MM.1S (cell line): Measurements from ENCODE around the gene PDS5B.

Source experiments
- DNase-seq: peaks from one replicate; pipeline ENCODE4 v3.0.0-alpha.2; 2015
- H2AFZ ChIP-seq: fragments of 300-600 bp; sonication (generic); 2 replicates; pipeline ENCODE4 v1.6.0; 2016; ENCODE audit warnings: antibody characterized with exemption, low read length
- H3F3A ChIP-seq: fragments of 300-600 bp; sonication (generic); 2 replicates; pipeline ENCODE4 v1.6.1; 2016; ENCODE audit warnings: mild to moderate bottlenecking, antibody characterized with exemption, low read length, moderate library complexity, mixed read lengths; ENCODE audit not compliant: insufficient read depth
- H3K27ac ChIP-seq: fragments of 300-600 bp; sonication (generic); 2 replicates; pipeline ENCODE4 v1.5.1; 2016; ENCODE audit warnings: mild to moderate bottlenecking, low read length
- H3K27me3 ChIP-seq: fragments of 300-600 bp; sonication (generic); replicated peaks from 2 replicates; pipeline ENCODE4 v1.6.0; 2016; ENCODE audit warnings: low read length; ENCODE audit not compliant: insufficient read depth
- H3K36me3 ChIP-seq: fragments of 300-600 bp; sonication (generic); replicated peaks from 2 replicates; pipeline ENCODE4 v1.6.1; 2016; ENCODE audit warnings: mild to moderate bottlenecking, low read length, mixed read lengths; ENCODE audit not compliant: insufficient read depth
- H3K4me1 ChIP-seq: fragments of 300-600 bp; sonication (generic); 2 replicates; pipeline ENCODE4 v1.6.1; 2016; ENCODE audit warnings: low read length, mixed read lengths
- H3K4me2 ChIP-seq: fragments of 300-600 bp; sonication (generic); 2 replicates; pipeline ENCODE4 v1.6.0; 2016; ENCODE audit warnings: low read depth, low read length
- H3K4me3 ChIP-seq: fragments of 300-600 bp; sonication (generic); 2 replicates; pipeline ENCODE4 v1.5.1; 2016; ENCODE audit warnings: low read length, mixed read lengths
- H3K79me2 ChIP-seq: fragments of 300-600 bp; sonication (generic); 2 replicates; pipeline ENCODE4 v1.6.1; 2016; ENCODE audit warnings: mixed run types, low read length, mixed read lengths
- H3K9ac ChIP-seq: fragments of 300-600 bp; sonication (generic); 2 replicates; pipeline ENCODE4 v1.6.1; 2016; ENCODE audit warnings: low read length, mixed read lengths
- H3K9me2 ChIP-seq: fragments of 300-600 bp; sonication (generic); replicated peaks from 2 replicates; pipeline ENCODE4 v1.6.1; 2016; ENCODE audit warnings: mild to moderate bottlenecking, low read length, mixed read lengths; ENCODE audit not compliant: insufficient read depth
- H3K9me3 ChIP-seq: fragments of 300-600 bp; sonication (generic); replicated peaks from 2 replicates; pipeline ENCODE4 v1.6.1; 2016; ENCODE audit warnings: mild to moderate bottlenecking, low read length, mixed read lengths; ENCODE audit not compliant: insufficient read depth
- H4K20me1 ChIP-seq: fragments of 300-600 bp; sonication (generic); 2 replicates; pipeline ENCODE4 v1.6.1; 2016; ENCODE audit warnings: mild to moderate bottlenecking, low read length, moderate library complexity, mixed read lengths; ENCODE audit not compliant: insufficient read depth
- CTCF ChIP-seq: fragments of 300-600 bp; sonication (generic); IDR thresholded peaks from 2 replicates; pipeline ENCODE4 v1.5.1; 2016; ENCODE audit warnings: antibody characterized with exemption, low read length, mixed read lengths
- EZH2 ChIP-seq: fragments of 300-600 bp; sonication (generic); optimal IDR thresholded peaks from 2 replicates; pipeline ENCODE3; 2017; ENCODE audit warnings: low read depth, mild to moderate bottlenecking, antibody characterized with exemption, low read length, mixed read lengths
- EZH2phosphoT487 ChIP-seq: fragments of 300-600 bp; sonication (generic); IDR thresholded peaks from 2 replicates; pipeline ENCODE4 v1.6.1; 2018; ENCODE audit warnings: antibody characterized with exemption, low read length

The PDS5B gene

GRCh38 chr13:32737679-32738078 lies 151.4 kb downstream of the PDS5B start:
- H2AFZ ChIP-seq = no peak overlapping the region

GRCh38 chr13:32745509-32745908 lies 159.3 kb downstream of the PDS5B start:
- Histone ChIP-seq H3K4me3 (no peak overlapping the region), H4K20me1 (no peaks in the 10 kb centered on the region), H3K4me2 (no peak overlapping the region), H3K79me2 (no peaks in the 10 kb centered on the region), H3K4me1 (no peaks in the 10 kb centered on the region), H3K27ac (no peak overlapping the region), H3K9me3 (no peaks in the 10 kb centered on the region), H3K27me3 (no peaks in the 10 kb centered on the region), H3K36me3 (no peaks in the 10 kb centered on the region), H3K9me2 (no peaks in the 10 kb centered on the region), H3F3A (no peaks in the 10 kb centered on the region), H2AFZ (no peak overlapping the region), H3K9ac (no peak overlapping the region)
- no peak for DNase-seq
- no peak for TF ChIP-seq CTCF
- no peak for TF ChIP-seq EZH2phosphoT487
- TF ChIP-seq EZH2 = no peak

More at GRCh38 chr13:32737679-32738078, 151.4 kb downstream of the PDS5B start:
- Histone ChIP-seq H3K4me2 (peak overlapping the region; percentile 51; the same call in 1 of the 2 replicates), H3K79me2 (no peaks in the 10 kb centered on the region), H3K36me3 (no peaks in the 10 kb centered on the region), H4K20me1 (no peaks in the 10 kb centered on the region), H3F3A (0 out of 2 replicates have a peak, but pooled peaks cover 4% of the 10 kb centered on the region), H3K9me3 (no peaks in the 10 kb centered on the region), H3K4me3 (no peak overlapping the region), H3K9me2 (no peaks in the 10 kb centered on the region), H3K4me1 (no peaks in the 10 kb centered on the region), H3K27me3 (no peaks in the 10 kb centered on the region), H3K27ac (no peak overlapping the region), H3K9ac (no peak overlapping the region)
- no peak for TF ChIP-seq CTCF
- no peak for TF ChIP-seq EZH2phosphoT487
- no peak for TF ChIP-seq EZH2
- DNase-seq = no peak

GRCh38 chr13:32746474-32746873 lies 160.2 kb downstream of the PDS5B start:
- Histone ChIP-seq H3K9me2 (no peaks in the 10 kb centered on the region), H3K4me1 (no peaks in the 10 kb centered on the region), H3K9ac (no peak overlapping the region), H3K27me3 (no peaks in the 10 kb centered on the region), H2AFZ (no peak overlapping the region), H3K36me3 (no peaks in the 10 kb centered on the region), H3F3A (no peaks in the 10 kb centered on the region), H3K4me2 (no peak overlapping the region), H3K27ac (no peak overlapping the region), H3K9me3 (no peaks in the 10 kb centered on the region), H3K79me2 (no peaks in the 10 kb centered on the region), H4K20me1 (no peaks in the 10 kb centered on the region), H3K4me3 (no peak overlapping the region)
- TF ChIP-seq EZH2 (no peak), CTCF (no peak), EZH2phosphoT487 (no peak)
- no peak for DNase-seq
